ENCODE results near the gene ADGRF1.

GRCh38 chr6:47031656-47032055 lies 10.5 kb downstream of the ADGRF1 start:
- TF ChIP-seq CTCF (conservative IDR thresholded peaks at IDR 0.05; ENCODE audit: low read depth, low read length) = no peak
- no peak for TF ChIP-seq EZH2 (IDR thresholded peaks at IDR 0.05; ENCODE audit: low read length, unreplicated experiment)
- no peak for TF ChIP-seq EZH2phosphoT487 (IDR thresholded peaks at IDR 0.05; ENCODE audit: borderline replicate concordance, low read length)

Measured in PC-3 (cell line).